Uterus (tissue), 2 donors: ENCODE measurements around the gene SERPINB12.

Experiments
- POLR2A ChIP-seq, 2 donors: fragments of 450-650 bp; IDR thresholded peaks; one replicate each; pipeline ENCODE4 v1.6.1; 2016; ENCODE audit warnings: antibody characterized with exemption in 2 of 2, mild to moderate bottlenecking in 1 of 2, moderate library complexity in 1 of 2
- TF ChIP-seq, protein P1 (sequence below), 4 experiments: fragments of 200-600 bp in 2 of 4; fragments of 450-650 bp in 2 of 4; sonication (generic) in 2 of 4; IDR thresholded peaks; one replicate each; pipeline ENCODE4 v1.5.1; 2016 to 2019; ENCODE audit warnings: antibody characterized with exemption in 4 of 4, mild to moderate bottlenecking in 2 of 4, moderate library complexity in 1 of 4

DNA sequence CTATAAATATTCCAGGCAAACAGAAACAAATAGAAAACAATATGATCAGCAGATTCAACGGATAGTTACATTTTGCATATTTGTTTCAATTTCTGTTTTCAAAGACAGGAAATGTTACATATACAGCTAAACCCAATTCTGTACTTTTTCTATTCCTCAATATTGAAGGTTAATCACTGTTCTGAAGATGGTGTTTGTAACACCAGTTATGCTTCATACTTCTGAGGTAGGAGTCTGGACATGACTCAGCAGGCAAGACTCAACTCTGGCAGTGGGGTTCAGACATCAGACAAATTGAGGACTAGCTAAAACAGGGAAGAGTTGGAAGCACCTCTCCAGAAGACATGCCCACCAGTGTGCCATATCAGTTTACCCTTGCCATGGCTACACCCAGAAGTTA is 61.6 kb downstream of the SERPINB12 start:
- TF ChIP-seq, protein P1, sequence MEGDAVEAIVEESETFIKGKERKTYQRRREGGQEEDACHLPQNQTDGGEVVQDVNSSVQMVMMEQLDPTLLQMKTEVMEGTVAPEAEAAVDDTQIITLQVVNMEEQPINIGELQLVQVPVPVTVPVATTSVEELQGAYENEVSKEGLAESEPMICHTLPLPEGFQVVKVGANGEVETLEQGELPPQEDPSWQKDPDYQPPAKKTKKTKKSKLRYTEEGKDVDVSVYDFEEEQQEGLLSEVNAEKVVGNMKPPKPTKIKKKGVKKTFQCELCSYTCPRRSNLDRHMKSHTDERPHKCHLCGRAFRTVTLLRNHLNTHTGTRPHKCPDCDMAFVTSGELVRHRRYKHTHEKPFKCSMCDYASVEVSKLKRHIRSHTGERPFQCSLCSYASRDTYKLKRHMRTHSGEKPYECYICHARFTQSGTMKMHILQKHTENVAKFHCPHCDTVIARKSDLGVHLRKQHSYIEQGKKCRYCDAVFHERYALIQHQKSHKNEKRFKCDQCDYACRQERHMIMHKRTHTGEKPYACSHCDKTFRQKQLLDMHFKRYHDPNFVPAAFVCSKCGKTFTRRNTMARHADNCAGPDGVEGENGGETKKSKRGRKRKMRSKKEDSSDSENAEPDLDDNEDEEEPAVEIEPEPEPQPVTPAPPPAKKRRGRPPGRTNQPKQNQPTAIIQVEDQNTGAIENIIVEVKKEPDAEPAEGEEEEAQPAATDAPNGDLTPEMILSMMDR (IDR thresholded peaks at IDR 0.05) = no peak
- TF ChIP-seq POLR2A (IDR thresholded peaks at IDR 0.05) = no peak
